Endodermal cell (in vitro differentiated cells): ENCODE measurements around the gene PROP1. TPM values are rescaled to one million over a fixed set of nuclear protein-coding genes. Genes with fewer than 3 reads are reported as not detected.

Experiments used
- DNase-seq: peaks from one replicate; pipeline ENCODE4 v3.0.0-alpha.2; 2017
- H3K27ac ChIP-seq: 2 replicates; pipeline ENCODE4 v1.5.1; 2013; ENCODE audit warnings: mild to moderate bottlenecking, low read depth, low read length, moderate library complexity
- H3K27me3 ChIP-seq: 2 replicates; pipeline ENCODE4 v1.6.1; 2013; ENCODE audit warnings: mild to moderate bottlenecking, low read length, moderate library complexity; ENCODE audit not compliant: insufficient read depth, control insufficient read depth, poor library complexity, severe bottlenecking
- H3K36me3 ChIP-seq: 2 replicates; pipeline ENCODE4 v1.7.0; 2013; ENCODE audit warnings: mild to moderate bottlenecking, low read length, moderate library complexity; ENCODE audit not compliant: control insufficient read depth, insufficient read depth
- H3K4me1 ChIP-seq: one replicate; pipeline ENCODE4 v1.7.0; 2013; ENCODE audit warnings: low read length; ENCODE audit not compliant: control insufficient read depth, insufficient read depth
- H3K4me3 ChIP-seq: 2 replicates; pipeline ENCODE4 v1.5.1; 2013; ENCODE audit warnings: mild to moderate bottlenecking, low read length, moderate library complexity
- H3K9ac ChIP-seq: 2 replicates; pipeline ENCODE4 v1.6.1; 2013; ENCODE audit warnings: mild to moderate bottlenecking, low read length, moderate library complexity; ENCODE audit not compliant: poor library complexity, severe bottlenecking; ENCODE audit errors: extremely low read depth
- H3K9me3 ChIP-seq: 2 replicates; pipeline ENCODE4 v1.6.1; 2013; ENCODE audit warnings: mild to moderate bottlenecking, low read length, moderate library complexity; ENCODE audit not compliant: control insufficient read depth
- H3K27ac Mint-ChIP-seq: 2 replicates; pipeline ENCODE4 v1.8.0; 2020; ENCODE audit warnings: mixed read lengths
- H3K27me3 Mint-ChIP-seq: 2 replicates; pipeline ENCODE4 v1.8.0; 2021; ENCODE audit warnings: mild to moderate bottlenecking, mixed read lengths; ENCODE audit not compliant: insufficient read depth
- H3K36me3 Mint-ChIP-seq: 2 replicates; pipeline ENCODE4 v1.8.0; 2020; ENCODE audit warnings: low read depth, mixed read lengths
- H3K4me1 Mint-ChIP-seq: 2 replicates; pipeline ENCODE4 v1.8.0; 2020; ENCODE audit warnings: mixed read lengths
- H3K4me3 Mint-ChIP-seq: 2 replicates; pipeline ENCODE4 v1.8.0; 2020; ENCODE audit warnings: mild to moderate bottlenecking, moderate library complexity, mixed read lengths
- H3K9me3 Mint-ChIP-seq: 2 replicates; pipeline ENCODE4 v1.8.0; 2020; ENCODE audit warnings: mild to moderate bottlenecking, mixed read lengths
- WGBS, 2 experiments: methylation state at CpG; one replicate each; pipeline versions ENCODE4 v1.1.5 to v1.1.7; 2013; ENCODE audit warnings: missing lambda C conversion rate in 2 of 2, mixed read lengths in 1 of 2; ENCODE audit not compliant: insufficient coverage in 1 of 2, insufficient read length in 1 of 2; 5-methylcytosine and 5-hydroxymethylcytosine counted together
- total RNA-seq, 2 donors: library from RNA; stranded (reverse); fragmentation: NEBNext Ultra II Directional in 1 of 2; extraction: Animal tissue kit (Norgen Biotek cat#: 25700) in 1 of 2; gene quantifications; 2 replicates in 1 of 2; 3 replicates in 1 of 2; pipeline ENCODE4 v1.2.1, GENCODE V29; 2021
- TF ChIP-seq, protein P1 (sequence below): fragments of 200-600 bp; sonication (generic); conservative IDR thresholded peaks from 2 replicates; pipeline ENCODE4 v1.5.0; 2021; ENCODE audit warnings: antibody characterized with exemption, mild to moderate bottlenecking

Gene PROP1
- total RNA-seq, 2 donors from 2014 or later = not detected

DNA sequence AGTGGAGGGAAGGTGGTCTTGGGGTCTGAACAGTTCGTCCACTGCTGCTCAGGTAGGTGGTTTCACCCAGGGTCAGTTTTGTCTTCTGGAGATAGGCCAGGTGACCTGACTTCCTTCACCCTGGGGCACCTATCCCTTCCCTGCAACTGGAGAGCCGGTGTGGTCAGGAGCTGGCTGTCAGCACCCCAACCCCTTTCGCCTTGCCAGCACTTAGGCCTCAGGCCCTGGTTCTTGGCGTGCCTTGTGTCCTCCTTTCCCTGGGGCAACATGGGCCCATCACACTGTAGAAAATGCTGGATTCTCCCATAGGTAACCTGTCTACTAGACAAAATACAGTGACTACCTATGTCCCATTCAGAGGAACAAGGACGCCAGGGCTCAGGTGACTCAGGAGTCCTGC lies 13.1 kb downstream of the PROP1 start:
- no peak for DNase-seq
- Mint-ChIP-seq H3K9me3 (no peaks in the 10 kb centered on the region), H3K27ac (no peak overlapping the region), H3K36me3 (no peaks in the 10 kb centered on the region), H3K27me3 (peaks cover 24% of the 10 kb centered on the region), H3K4me1 (no peaks in the 10 kb centered on the region), H3K4me3 (no peak overlapping the region)
- Histone ChIP-seq H3K4me1 (no peaks in the 10 kb centered on the region), H3K36me3 (no peaks in the 10 kb centered on the region), H3K4me3 (no peak overlapping the region), H3K9me3 (no peaks in the 10 kb centered on the region), H3K27me3 (peaks cover 21% of the 10 kb centered on the region), H3K9ac (no peak overlapping the region), H3K27ac (no peak overlapping the region)
- TF ChIP-seq, protein P1, sequence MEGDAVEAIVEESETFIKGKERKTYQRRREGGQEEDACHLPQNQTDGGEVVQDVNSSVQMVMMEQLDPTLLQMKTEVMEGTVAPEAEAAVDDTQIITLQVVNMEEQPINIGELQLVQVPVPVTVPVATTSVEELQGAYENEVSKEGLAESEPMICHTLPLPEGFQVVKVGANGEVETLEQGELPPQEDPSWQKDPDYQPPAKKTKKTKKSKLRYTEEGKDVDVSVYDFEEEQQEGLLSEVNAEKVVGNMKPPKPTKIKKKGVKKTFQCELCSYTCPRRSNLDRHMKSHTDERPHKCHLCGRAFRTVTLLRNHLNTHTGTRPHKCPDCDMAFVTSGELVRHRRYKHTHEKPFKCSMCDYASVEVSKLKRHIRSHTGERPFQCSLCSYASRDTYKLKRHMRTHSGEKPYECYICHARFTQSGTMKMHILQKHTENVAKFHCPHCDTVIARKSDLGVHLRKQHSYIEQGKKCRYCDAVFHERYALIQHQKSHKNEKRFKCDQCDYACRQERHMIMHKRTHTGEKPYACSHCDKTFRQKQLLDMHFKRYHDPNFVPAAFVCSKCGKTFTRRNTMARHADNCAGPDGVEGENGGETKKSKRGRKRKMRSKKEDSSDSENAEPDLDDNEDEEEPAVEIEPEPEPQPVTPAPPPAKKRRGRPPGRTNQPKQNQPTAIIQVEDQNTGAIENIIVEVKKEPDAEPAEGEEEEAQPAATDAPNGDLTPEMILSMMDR = no peak
- WGBS, 2 experiments = 91 to 94% methylated on average over 4 to 5 of the region's 5 CpGs

DNA sequence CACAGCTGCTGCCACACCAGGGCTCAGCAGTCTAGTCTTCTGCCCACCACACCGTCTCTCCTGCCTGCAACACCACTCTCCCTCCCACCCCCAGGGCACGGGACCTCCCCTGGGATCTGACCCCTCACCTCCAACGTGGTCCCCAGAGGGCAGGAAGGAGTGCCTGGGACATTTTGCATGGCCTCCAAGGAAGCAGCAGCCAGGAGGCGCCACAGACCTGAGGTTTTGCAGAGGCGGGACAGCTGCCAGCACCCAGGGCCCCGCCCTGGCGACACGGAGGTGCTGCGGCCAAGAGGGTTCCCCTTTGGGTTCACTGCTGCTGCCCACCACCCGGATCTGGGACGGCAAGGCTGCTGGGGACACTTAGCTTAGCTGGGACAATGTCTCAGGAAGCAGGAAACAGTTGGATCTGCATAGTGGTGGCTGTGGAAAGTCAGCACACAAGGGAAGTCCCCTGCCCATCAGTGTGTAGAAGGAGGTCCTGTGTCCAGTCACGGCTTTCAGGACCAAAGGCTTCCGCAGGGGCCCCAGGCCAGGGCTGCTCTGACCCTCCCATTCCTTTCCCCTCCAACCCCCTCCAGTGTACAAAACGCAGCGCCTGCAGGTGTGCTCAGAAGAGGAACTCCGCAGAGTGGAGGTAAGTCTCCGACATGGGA lies 13.8 kb downstream of the PROP1 start:
- no peaks in the 10 kb centered on the region for H3K4me1 ChIP-seq
- Mint-ChIP-seq H3K4me3 (no peak overlapping the region), H3K36me3 (no peaks in the 10 kb centered on the region), H3K27ac (no peak overlapping the region), H3K27me3 (peaks cover 24% of the 10 kb centered on the region), H3K4me1 (no peaks in the 10 kb centered on the region), H3K9me3 (no peaks in the 10 kb centered on the region)
- no peak overlapping the region for H3K27ac ChIP-seq
- H3K27me3 ChIP-seq = peaks cover 21% of the 10 kb centered on the region
- no peaks in the 10 kb centered on the region for H3K9me3 ChIP-seq
- WGBS, 2 experiments = 49 to 55% methylated on average over 5 to 17 of the region's 17 CpGs
- no peak overlapping the region for H3K9ac ChIP-seq
- H3K36me3 ChIP-seq = no peaks in the 10 kb centered on the region
- H3K4me3 ChIP-seq = no peak overlapping the region
- TF ChIP-seq, protein P1 = peak; percentile 84
- DNase-seq = peak; percentile 92

DNA sequence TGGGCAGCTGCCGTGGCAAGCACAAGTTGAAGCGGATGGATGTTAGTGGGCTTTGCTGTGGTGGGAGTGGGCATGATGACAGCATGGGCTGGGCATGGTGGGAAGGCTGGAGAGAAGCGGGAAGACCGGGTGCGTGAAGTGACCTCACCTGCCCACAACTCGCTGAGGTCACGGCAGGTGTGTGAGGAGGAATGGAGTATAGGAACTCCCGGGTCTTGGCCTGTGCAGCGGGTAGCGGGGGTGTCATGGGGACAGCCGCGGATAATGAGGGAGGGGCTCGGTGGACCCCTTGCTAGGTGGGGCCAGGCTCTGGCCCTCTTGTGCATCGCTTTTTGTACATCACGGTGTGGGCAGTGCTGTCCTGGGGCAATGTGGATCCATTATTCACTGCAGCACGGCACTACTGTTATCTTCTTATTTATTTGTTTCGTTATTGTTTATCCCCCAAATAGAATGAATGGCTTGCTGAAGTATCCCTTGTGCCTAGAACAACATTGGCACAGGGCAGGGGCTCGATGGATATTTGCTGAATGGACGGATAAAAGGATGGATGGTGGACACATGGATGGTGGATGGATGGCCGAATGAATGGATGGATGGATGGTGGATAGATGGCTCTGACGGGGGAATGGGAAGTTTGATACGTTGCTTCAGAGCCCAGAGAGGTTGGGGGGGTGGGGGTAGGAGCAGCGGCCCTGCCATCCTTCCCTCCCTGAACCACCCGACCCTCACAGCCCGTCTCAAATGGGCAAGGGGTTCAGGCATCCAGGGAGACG lies 14.6 kb downstream of the PROP1 start:
- H3K4me3 Mint-ChIP-seq = no peak overlapping the region

More for the DNA sequence above, 14.6 kb downstream of the PROP1 start:
- H3K9ac ChIP-seq = no peak overlapping the region
- WGBS, 2 experiments = 85 to 95% methylated on average over 15 to 25 of the region's 26 CpGs
- DNase-seq = no peak
- no peak overlapping the region for H3K27ac ChIP-seq
- H3K4me1 ChIP-seq = no peaks in the 10 kb centered on the region
- peaks cover 21% of the 10 kb centered on the region for H3K27me3 ChIP-seq
- no peak overlapping the region for H3K4me3 ChIP-seq
- Mint-ChIP-seq H3K27ac (no peak overlapping the region), H3K4me1 (no peaks in the 10 kb centered on the region), H3K27me3 (peaks cover 24% of the 10 kb centered on the region), H3K36me3 (no peaks in the 10 kb centered on the region), H3K9me3 (no peaks in the 10 kb centered on the region)
- TF ChIP-seq, protein P1 = no peak
- H3K36me3 ChIP-seq = no peaks in the 10 kb centered on the region
- no peaks in the 10 kb centered on the region for H3K9me3 ChIP-seq
